A549 (cell line): ENCODE measurements around the gene SOX8. TPM values are rescaled to one million over a fixed set of nuclear protein-coding genes. Genes with fewer than 3 reads are reported as not detected.

Experiments used
- ATAC-seq, 2 experiments: fragments of 200-7000 bp in 1 of 2; fragments of >200 bp in 1 of 2; cut with Nextera tagmentation in 1 of 2; cut with Tn5 transposase in 1 of 2; 3 replicates each; pipeline versions ENCODE4 v1.8.0 to v1.9.1; 2018 to 2020; ENCODE audit warnings: mild to moderate bottlenecking in 1 of 2, moderate library complexity in 1 of 2
- CTCF ChIA-PET: fragments of 300-600 bp; sonication (Branson Sonifier 250); formaldehyde crosslinking; extraction: SDS; loops from one replicate; lab custom pipeline; 2021; ENCODE audit warnings: antibody characterized with exemption, inconsistent platforms; lab: Yijun Ruan, JAX
- POLR2A ChIA-PET: fragments of 350-600 bp; formaldehyde crosslinking; extraction: SDS; loops from one replicate; lab custom pipeline; 2021; ENCODE audit warnings: antibody characterized with exemption, inconsistent platforms; lab: Yijun Ruan, JAX
- DNase-seq, 2 experiments: peaks; one replicate each; pipeline versions ENCODE4 v3.0.0 to v3.0.0-alpha.2; 2011 to 2016; ENCODE audit warnings: low read depth in 1 of 2, low spot score in 1 of 2
- FAIRE-seq: peaks from 2 replicates; lab custom pipeline; 2011; peaks lifted over from hg19 to GRCh38; lab: Jason Lieb, UNC
- H3K27ac ChIP-seq, 2 experiments: fragments of >200 bp; sonication (Bioruptor Twin); formaldehyde crosslinking; 3 replicates each; pipeline ENCODE4 v1.5.1; 2016 to 2017
- H3K4me1 ChIP-seq: fragments of >200 bp; sonication (Bioruptor Twin); formaldehyde crosslinking; 3 replicates; pipeline ENCODE4 v1.6.1; 2016
- H3K4me2 ChIP-seq: fragments of >200 bp; sonication (Bioruptor Twin); formaldehyde crosslinking; 3 replicates; pipeline ENCODE4 v1.6.1; 2016
- H3K4me3 ChIP-seq: fragments of >200 bp; sonication (Bioruptor Twin); formaldehyde crosslinking; 3 replicates; pipeline ENCODE4 v1.5.1; 2016
- H3K9me3 ChIP-seq: fragments of >200 bp; sonication (Bioruptor Twin); formaldehyde crosslinking; 3 replicates; pipeline ENCODE4 v1.6.1; 2016
- CBX2 ChIP-seq: fragments of 200-600 bp; sonication (generic); IDR thresholded peaks from 2 replicates; pipeline ENCODE4 v1.6.1; 2016; ENCODE audit warnings: low read depth, mild to moderate bottlenecking, borderline replicate concordance
- CEBPB ChIP-seq, 2 experiments: fragments of >200 bp in 1 of 2; sonication (Bioruptor Twin) in 1 of 2; formaldehyde crosslinking in 1 of 2; IDR thresholded peaks; 2 replicates each; pipeline ENCODE4 v1.6.1; 2012 to 2016
- CHD4 ChIP-seq: fragments of 200-600 bp; sonication (generic); IDR thresholded peaks from 2 replicates; pipeline ENCODE4 v1.6.1; 2016; ENCODE audit warnings: antibody characterized with exemption, mild to moderate bottlenecking, borderline replicate concordance
- CTCF ChIP-seq: fragments of >200 bp; sonication (Bioruptor Twin); formaldehyde crosslinking; IDR thresholded peaks from 3 replicates; pipeline ENCODE4 v1.5.1; 2016
- EHF ChIP-seq: fragments of 250-450 bp; sonication (Bioruptor Pico); IDR thresholded peaks from 2 replicates; pipeline ENCODE4 v1.5.0; 2020; ENCODE audit warnings: mild to moderate bottlenecking
- EP300 ChIP-seq, 2 experiments: fragments of >200 bp; sonication (Bioruptor Twin); formaldehyde crosslinking; IDR thresholded peaks; 2 replicates in 1 of 2; 3 replicates in 1 of 2; pipeline ENCODE4 v1.6.1; 2016 to 2017
- FOSB ChIP-seq: fragments of 250-450 bp; sonication (Bioruptor Pico); IDR thresholded peaks from 2 replicates; pipeline ENCODE4 v1.5.0; 2020; ENCODE audit warnings: mild to moderate bottlenecking, moderate library complexity
- FOSL2 ChIP-seq, 2 experiments: fragments of 450-650 bp in 1 of 2; fragments of >200 bp in 1 of 2; sonication (Bioruptor Twin) in 1 of 2; formaldehyde crosslinking; IDR thresholded peaks; 2 replicates each; pipeline versions ENCODE4 v1.5.0 to v1.6.1; 2016 to 2020; ENCODE audit warnings: mild to moderate bottlenecking in 1 of 2, moderate library complexity in 1 of 2
- GATA3 ChIP-seq: IDR thresholded peaks from 2 replicates; pipeline ENCODE4 v1.6.1; 2012; ENCODE audit warnings: borderline replicate concordance
- KDM1A ChIP-seq: fragments of 200-600 bp; sonication (generic); IDR thresholded peaks from 2 replicates; pipeline ENCODE4 v1.6.1; 2016; ENCODE audit warnings: low read depth, mild to moderate bottlenecking
- KDM5A ChIP-seq: fragments of 200-600 bp; sonication (generic); IDR thresholded peaks from 2 replicates; pipeline ENCODE4 v1.6.1; 2016; ENCODE audit warnings: antibody characterized with exemption, mild to moderate bottlenecking
- MAFK ChIP-seq: fragments of 450-650 bp; IDR thresholded peaks from 2 replicates; pipeline ENCODE4 v1.6.1; 2014; ENCODE audit not compliant: partially characterized antibody
- MYC ChIP-seq: IDR thresholded peaks from 2 replicates; pipeline ENCODE4 v1.6.1; 2012; ENCODE audit warnings: mild to moderate bottlenecking, inconsistent platforms, low read length, improper control_type of control experiment, borderline replicate concordance
- NFE2L2 ChIP-seq: fragments of 150-350 bp; conservative IDR thresholded peaks from 2 replicates; pipeline ENCODE4 v1.6.1; 2014; ENCODE audit warnings: low read length
- POLR2A ChIP-seq: IDR thresholded peaks from 2 replicates; pipeline ENCODE4 v1.6.1; 2012; ENCODE audit warnings: mild to moderate bottlenecking, low read length
- RFX5 ChIP-seq: fragments of 450-650 bp; IDR thresholded peaks from 2 replicates; pipeline ENCODE4 v1.7.1; 2014; ENCODE audit warnings: antibody characterized with exemption, mild to moderate bottlenecking, moderate library complexity
- TP53 ChIP-seq: fragments of 250-450 bp; sonication (Bioruptor Pico); IDR thresholded peaks from 2 replicates; pipeline ENCODE4 v1.5.0; 2021; ENCODE audit warnings: mild to moderate bottlenecking, moderate library complexity
- ZNF302 ChIP-seq: fragments of 250-450 bp; sonication (Bioruptor Pico); IDR thresholded peaks from 2 replicates; pipeline ENCODE4 v1.9.0; 2021; ENCODE audit warnings: inconsistent platforms, mild to moderate bottlenecking, moderate library complexity
- ZSCAN20 ChIP-seq: fragments of 250-450 bp; sonication (Bioruptor Pico); IDR thresholded peaks from 2 replicates; pipeline ENCODE4 v1.8.0; 2022; ENCODE audit warnings: mild to moderate bottlenecking, moderate library complexity
- WGBS: methylation state at CpG from one replicate; pipeline ENCODE4 v1.1.6; 2017; ENCODE audit errors: missing lambda C conversion rate; 5-methylcytosine and 5-hydroxymethylcytosine counted together
- polyA plus RNA-seq, 4 experiments: library from polyadenylated mRNA; depleted of rRNA in 3 of 4; stranded (reverse); fragments of >200 nt; fragmentation: RNase III in 1 of 4; extraction: RNeasy Plus Mini Kit Qiagen cat#74134 plus additional on column Dnase treatment in 1 of 4; gene quantifications; 2 replicates in 3 of 4; 3 replicates in 1 of 4; pipeline ENCODE4 v1.2.3, GENCODE V29; 2011 to 2017
- TF ChIP-seq, protein P1 (sequence below): fragments of >200 bp; sonication (Bioruptor Twin); formaldehyde crosslinking; IDR thresholded peaks from 2 replicates; pipeline ENCODE4 v1.6.1; 2016
- TF ChIP-seq, protein P2 (sequence below): fragments of 250-450 bp; sonication (Bioruptor Pico); IDR thresholded peaks from 2 replicates; pipeline ENCODE4 v1.5.0; 2020; ENCODE audit warnings: low read depth, mild to moderate bottlenecking, moderate library complexity
- TF ChIP-seq, protein P3 (sequence below): fragments of 250-450 bp; sonication (Bioruptor Pico); IDR thresholded peaks from 2 replicates; pipeline ENCODE4 v1.5.0; 2021; ENCODE audit warnings: mild to moderate bottlenecking, moderate library complexity, borderline replicate concordance

The SOX8 gene
- polyA plus RNA-seq, 2 of the 4 experiments (the other 2 are of a cell fraction): 0.06 to 0.22 TPM

- ChIA-PET CTCF (interaction anchor here (1.2 kb wide), 1 partner anchor 64 kb away, joined by 3 read pairs; no protein-coding TSS in a partner anchor), POLR2A (no interaction called here)
These were observed 10.2 kb downstream of the SOX8 start for GRCh38 chr16:991773-992172.

GRCh38 chr16:993731-994130, 12.2 kb downstream of the SOX8 start:
- POLR2A ChIA-PET: no interaction called here
- H3K9me3 ChIP-seq: no peaks in the 10 kb centered on the region
- TF ChIP-seq KDM1A (no peak), FOSL2 (IDR thresholded peaks at IDR 0.05) (no peak), FOSL2 (CRISPR knock-in tag; IDR thresholded peaks at IDR 0.05) (no peak), CHD4 (no peak), EHF (no peak), GATA3 (no peak), CTCF (no peak), CEBPB (IDR thresholded peaks at IDR 0.05) (no peak), TP53 (CRISPR knock-in tag) (no peak), MYC (no peak), NFE2L2 (no peak), MAFK (no peak), ZNF302 (CRISPR knock-in tag) (no peak), CBX2 (no peak)
- TF ChIP-seq, protein P1, sequence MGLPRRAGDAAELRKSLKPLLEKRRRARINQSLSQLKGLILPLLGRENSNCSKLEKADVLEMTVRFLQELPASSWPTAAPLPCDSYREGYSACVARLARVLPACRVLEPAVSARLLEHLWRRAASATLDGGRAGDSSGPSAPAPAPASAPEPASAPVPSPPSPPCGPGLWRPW: no peak
- TF ChIP-seq, protein P2, sequence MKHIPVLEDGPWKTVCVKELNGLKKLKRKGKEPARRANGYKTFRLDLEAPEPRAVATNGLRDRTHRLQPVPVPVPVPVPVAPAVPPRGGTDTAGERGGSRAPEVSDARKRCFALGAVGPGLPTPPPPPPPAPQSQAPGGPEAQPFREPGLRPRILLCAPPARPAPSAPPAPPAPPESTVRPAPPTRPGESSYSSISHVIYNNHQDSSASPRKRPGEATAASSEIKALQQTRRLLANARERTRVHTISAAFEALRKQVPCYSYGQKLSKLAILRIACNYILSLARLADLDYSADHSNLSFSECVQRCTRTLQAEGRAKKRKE (CRISPR knock-in tag): no peak
- TF ChIP-seq, all 56 proteins: peak for 0
- DNase-seq (no peak), ATAC-seq (no peak), FAIRE-seq (no peak)
- Histone ChIP-seq H3K4me2 (no peak overlapping the region), H3K4me3 (no peak overlapping the region), H3K4me1 (peaks cover 12% of the 10 kb centered on the region), H3K27ac (no peak overlapping the region)
- CTCF ChIA-PET: no interaction called here
- WGBS: 39% methylated on average over 3 of the region's 3 CpGs

More at GRCh38 chr16:991773-992172, 10.2 kb downstream of the SOX8 start:
- Histone ChIP-seq H3K4me1 (no peaks in the 10 kb centered on the region; the same call in 2 of the 3 replicates), H3K9me3 (no peaks in the 10 kb centered on the region), H3K4me2 (no peak overlapping the region), H3K4me3 (no peak overlapping the region), H3K27ac (no peak overlapping the region)
- DNase-seq (no peak), FAIRE-seq (no peak), ATAC-seq (peak in 1 of 2 experiments; percentile 36; a peak in 3 of 6 replicates)
- WGBS: 30% methylated on average over 6 of the region's 9 CpGs
- TF ChIP-seq MAFK: no peak
- TF ChIP-seq POLR2A: no peak
- no peak for TF ChIP-seq TP53 (CRISPR knock-in tag)
- no peak for TF ChIP-seq EP300 (IDR thresholded peaks at IDR 0.05)
- no peak for TF ChIP-seq KDM5A
- TF ChIP-seq, protein P3, sequence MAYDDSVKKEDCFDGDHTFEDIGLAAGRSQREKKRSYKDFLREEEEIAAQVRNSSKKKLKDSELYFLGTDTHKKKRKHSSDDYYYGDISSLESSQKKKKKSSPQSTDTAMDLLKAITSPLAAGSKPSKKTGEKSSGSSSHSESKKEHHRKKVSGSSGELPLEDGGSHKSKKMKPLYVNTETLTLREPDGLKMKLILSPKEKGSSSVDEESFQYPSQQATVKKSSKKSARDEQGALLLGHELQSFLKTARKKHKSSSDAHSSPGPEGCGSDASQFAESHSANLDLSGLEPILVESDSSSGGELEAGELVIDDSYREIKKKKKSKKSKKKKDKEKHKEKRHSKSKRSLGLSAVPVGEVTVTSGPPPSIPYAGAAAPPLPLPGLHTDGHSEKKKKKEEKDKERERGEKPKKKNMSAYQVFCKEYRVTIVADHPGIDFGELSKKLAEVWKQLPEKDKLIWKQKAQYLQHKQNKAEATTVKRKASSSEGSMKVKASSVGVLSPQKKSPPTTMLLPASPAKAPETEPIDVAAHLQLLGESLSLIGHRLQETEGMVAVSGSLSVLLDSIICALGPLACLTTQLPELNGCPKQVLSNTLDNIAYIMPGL (CRISPR knock-in tag): no peak
- TF ChIP-seq RFX5: no peak
- no peak for TF ChIP-seq ZSCAN20 (CRISPR knock-in tag)
- no peak for TF ChIP-seq FOSB (CRISPR knock-in tag)
